Measurements from ENCODE around the gene GNAI2.
A peak's percentile ranks its signal among the peaks of the same experiment; 100 is the strongest.
"Not testable (repeated sequence)": the region's sequence is repeated elsewhere in the genome, so short reads cannot be mapped to it uniquely, and the experiment has no call there.

Gene GNAI2

DNA sequence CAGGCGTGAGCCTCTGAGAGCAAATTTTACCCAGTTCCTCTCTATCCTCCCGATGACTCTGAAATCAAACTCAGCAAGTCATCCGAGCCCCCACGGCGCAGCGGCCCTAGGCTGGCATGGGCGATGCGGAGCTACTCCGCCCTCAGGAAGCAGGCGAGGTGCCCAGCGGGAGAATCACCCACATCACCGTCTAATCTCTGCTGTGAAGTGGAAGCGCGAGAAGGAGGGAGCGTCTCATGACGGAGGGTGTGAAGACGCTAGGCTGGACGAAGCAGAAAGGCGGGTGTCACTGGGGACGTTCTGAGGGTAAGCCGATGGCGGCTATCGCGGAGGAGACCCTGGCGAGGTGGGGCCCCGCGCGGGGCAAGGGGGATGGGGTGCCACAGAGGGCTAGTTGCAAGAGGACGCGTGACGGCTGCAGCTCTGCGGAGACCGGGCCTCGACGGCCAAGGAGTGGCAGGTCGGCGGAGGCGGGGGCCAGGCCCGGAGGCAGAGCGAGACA, 9.1 kb upstream of the GNAI2 start:
- DNase-seq (ENCODE audit: low spot score): no peak

DNA sequence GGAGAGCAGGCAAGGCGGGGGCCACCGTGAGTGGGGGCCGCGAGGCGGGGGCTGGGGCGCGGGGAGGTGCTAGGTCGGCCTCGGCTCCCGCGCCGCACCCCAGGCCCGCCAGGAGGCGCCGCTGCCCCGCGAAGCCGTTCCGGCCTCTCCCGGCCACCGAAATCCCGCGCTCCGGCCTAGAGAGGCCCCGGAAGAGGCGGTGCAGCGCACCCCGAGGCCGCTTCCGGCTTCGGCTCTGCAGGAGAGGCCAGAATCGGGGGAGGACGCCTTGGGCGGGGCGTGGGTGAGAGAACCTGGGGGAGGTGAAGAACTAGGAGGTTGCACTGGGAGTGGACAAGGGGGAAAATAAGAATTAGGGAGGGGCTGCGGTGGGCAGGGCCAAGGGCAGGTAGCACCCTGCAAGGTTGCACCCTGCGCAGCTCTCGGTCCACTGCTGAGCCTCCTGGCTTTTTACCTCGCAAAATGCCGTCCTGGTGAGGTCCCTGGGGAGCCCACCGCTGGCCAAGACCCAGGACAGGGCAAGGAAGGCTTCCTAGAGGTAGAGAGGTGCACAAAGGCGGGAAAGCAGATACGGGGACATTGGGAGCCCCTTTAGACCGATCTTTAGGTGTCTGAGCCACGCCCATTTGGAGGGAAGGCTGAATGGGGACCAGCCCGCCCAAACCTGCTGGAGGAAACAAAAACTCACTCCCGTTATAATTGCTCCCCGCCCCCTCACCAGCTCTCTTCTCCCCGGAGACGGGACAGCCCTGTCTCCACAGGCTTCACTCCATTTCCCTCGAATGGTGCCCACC, 8.4 kb upstream of the GNAI2 start:
- peak; percentile 91 for DNase-seq (ENCODE audit: low spot score)

GRCh38 chr3:50228184-50228763, 7.7 kb upstream of the GNAI2 start:
- DNase-seq (ENCODE audit: low spot score): not testable (repeated sequence)

DNA sequence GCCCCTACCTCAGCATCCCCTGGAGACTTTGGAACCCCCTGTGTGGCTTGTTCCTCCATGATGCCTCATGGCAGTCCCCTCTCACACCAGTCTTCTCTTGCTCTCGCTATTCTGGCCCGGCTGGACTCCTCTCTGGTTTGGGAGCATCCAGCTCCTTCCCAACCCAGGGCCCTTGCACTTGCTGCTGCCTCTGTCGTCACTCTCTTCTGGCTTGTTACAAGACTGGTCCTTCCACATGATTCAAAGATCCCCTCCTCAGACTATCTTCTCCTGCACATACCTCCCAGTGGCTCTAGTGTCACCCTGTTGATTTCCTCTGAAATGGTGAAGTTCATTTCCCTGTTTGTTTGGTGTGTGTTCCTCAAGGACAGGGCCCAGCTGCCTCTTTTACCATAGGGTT, 6.5 kb upstream of the GNAI2 start:
- DNase-seq (ENCODE audit: low spot score): no peak

- DNase-seq (ENCODE audit: low spot score): no peak
These were observed 5.8 kb upstream of the GNAI2 start for GRCh38 chr3:50230104-50230793.

DNA sequence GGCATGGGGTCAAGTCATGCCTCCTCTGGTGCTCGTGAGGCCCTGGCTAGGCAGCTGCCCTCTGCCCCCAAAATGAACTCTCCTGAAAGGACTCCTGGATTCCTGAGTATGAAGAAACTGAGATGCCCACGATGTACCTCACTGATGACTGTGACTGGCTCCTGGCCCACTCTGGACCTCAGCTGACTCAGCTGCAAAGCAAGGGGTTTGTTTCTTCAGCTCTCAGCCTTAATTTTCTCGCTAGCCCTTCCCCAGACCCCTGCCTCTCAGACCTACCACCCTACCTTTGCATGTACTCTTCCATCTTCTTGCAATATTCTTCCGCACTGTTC, 5.2 kb upstream of the GNAI2 start:
- peak; percentile 30 for DNase-seq (ENCODE audit: low spot score)

DNA sequence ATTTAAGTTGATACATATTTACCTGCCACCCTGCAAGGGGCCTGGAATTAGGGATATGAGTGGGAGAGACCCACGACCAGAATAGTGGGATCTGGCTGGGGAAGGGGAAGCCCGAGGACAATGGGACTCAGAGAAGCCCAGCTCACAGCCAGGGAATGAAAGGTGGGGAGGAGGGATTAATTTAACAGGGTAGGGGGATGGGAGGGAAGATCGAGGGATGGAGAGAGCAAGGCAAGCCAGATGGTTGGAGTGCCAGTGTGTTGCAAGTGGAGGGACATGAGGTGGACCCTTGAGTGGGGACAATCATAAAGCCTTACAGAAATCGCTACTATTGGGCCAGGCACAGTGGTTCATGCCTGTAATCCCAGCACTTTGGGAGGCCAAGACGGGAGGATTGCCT, 4.4 kb upstream of the GNAI2 start:
- no peak for DNase-seq (ENCODE audit: low spot score)

DNA sequence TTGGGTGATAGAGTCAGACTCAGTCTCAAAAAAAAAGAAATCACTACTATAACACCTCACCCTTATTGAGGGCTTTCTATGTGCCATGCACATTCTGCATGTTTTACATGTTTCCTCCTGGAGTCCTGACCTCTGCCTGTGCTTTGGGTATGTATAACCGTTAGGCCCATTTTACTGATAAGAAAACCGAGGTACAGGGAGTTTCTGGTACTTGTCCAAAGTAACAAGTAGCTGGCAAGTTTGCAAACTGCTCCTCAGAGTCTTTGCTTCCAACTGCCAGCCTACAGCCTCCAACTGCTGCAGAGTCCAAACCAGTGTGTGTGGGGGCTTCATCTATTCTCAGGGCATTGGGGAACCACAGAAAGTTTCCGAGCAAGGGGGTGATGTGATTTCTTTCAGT, 3.7 kb upstream of the GNAI2 start:
- no peak for DNase-seq (ENCODE audit: low spot score)

DNA sequence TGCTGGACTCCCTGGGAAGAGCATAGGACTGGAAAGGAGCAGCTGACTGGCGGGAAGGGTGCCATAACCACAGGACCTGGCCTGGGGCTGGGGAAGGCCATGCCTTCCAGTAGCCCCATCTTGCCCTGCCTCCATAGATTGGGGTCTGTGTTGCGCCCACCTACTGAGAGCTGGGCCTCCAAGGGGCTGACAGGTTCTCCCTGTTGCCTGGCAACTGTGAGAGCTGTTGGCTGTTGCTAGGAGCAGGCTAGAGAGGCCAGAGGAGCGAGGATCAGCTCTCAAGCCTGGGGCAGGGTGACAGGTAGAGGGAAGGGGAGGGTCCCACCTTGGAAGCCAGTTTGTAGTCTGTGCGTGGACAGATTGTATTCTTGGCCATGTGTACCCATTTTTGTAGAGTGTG, 2.8 kb upstream of the GNAI2 start:
- no peak for DNase-seq (ENCODE audit: low spot score)

- no peak for DNase-seq (ENCODE audit: low spot score)
These were observed 604 bp downstream of the GNAI2 start for GRCh38 chr3:50236484-50237132.

DNA sequence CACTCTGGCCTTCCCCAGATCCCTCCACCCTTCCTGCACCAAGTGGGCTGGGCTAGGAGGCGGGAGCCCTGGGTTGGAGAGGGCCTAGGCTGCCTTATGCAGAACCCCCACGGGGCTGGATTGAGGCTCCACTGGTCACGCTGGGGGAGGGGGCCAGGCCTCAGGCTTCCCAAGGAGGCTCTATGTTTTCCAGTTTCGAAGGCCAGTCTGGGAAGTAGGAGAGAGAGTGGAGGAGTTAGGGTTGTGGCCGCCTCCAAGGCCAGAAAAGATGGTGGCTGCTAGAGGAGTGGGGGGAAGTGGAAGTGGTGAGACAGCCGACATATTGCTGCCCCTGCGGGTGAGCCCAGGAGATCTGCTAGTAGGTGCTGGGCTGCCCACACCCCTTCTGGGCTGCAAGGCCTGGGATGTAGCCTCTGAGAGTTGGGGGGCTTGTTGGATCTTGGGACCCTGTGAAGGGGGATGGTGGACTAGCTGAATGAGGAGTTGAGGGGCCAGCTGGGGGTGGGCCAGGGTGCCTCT, 1.2 kb downstream of the GNAI2 start:
- DNase-seq (ENCODE audit: low spot score): peak; percentile 54

DNA sequence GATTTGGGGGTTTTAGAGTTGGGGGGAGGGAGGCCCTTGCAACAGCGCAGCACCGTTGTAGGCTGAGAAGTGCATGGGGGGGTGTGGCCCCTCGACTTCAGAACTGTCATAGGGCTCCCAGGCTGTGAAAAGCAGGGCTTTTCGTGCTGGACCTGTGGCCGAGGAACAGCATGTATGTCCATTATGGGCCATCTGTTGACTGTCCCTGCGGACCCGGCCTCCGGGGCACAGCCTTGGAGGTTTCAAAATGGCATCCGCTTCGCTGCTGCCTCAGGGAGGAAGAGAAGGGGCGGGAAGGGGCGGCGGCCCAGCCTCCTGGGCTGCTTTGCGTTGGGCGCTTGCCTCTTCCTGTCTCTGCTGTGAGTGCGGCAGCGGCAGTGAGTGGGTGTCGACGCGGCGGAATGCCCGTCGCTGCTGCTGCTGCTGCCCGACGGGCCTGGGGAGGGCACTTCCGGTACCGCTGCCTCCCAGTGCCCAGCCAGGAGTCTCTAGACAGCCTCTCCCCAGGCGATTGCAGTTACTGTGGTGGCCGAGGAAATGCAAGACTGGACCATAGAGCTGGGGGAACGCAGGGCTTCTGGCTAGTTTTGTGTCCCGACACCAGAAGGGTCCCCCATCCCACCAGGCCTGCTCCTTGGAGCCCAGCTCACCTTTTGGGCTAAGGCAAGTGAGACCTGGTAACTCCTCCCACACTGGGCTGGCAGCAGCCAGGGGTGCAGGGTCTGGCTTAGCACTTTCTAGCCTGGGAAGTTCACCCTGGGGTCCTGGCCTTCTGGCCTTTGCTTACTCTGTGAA, 1.9 kb downstream of the GNAI2 start:
- peak; percentile 90 for DNase-seq (ENCODE audit: low spot score)

DNA sequence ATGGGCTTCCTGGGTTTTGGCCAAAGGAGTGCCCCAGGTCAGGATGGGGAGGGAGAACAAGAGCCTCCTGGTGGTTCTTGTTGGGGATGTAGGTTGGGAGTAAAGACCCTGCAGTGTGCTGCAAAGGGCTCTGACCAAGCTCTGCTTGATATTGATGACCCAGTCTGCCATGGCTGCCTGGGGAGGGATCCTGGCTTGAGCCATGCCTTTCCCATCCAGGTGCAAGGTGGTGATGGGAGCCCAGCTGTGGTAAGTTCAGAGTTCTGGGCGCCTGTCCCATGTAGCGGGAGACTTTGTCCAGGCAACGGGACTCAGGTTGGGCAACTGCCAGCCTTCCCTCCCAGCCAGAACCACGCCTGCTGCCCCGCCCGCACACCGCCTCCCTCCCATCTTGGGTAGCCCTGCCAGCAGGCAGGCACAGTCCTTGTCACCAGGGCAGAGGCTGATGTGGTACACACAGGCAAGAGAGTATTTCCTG, 2.6 kb downstream of the GNAI2 start:
- no peak for DNase-seq (ENCODE audit: low spot score)

DNA sequence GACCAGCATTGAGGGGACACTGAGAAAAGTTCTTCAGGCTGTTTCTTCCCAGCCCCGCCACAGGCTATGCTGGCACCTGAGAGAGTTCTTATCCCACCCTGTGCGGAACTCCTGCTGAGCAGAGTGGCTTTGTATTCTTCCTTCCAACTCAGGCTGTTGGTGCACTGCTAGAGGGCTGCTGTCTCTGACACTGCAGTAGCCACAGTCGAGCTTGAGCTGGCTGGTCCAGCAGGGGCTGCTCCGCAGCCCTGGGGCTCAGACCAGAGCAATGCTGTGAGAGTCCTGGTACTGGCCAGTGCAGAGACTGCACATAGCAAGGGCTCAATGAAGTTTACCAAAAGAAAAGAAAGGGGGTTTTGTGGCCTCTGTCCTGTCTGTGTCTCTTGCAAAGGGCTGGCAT, 3.6 kb downstream of the GNAI2 start:
- no peak for DNase-seq (ENCODE audit: low spot score)

DNA sequence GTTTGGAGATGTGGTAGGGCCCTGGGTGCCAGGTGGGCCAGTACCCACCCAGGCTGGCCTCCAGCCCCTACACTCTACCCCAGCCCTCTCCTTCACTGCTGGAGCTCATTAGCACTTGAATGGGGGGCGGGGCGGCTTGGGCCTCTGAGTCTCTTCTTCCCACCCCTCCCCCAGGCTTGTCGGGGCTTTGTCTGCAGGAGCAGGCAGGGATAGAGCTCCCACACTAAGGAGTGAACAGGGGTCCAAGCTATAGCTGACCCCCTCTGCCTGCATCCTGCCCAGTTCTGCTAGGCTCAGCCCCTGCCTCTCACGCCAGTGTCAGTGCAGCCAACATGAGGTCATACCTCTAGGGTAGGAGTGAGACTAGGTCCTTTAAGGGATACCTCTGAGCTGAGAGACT, 5.2 kb downstream of the GNAI2 start:
- no peak for DNase-seq (ENCODE audit: low spot score)

GRCh38 chr3:50241713-50242380, 5.8 kb downstream of the GNAI2 start:
- DNase-seq (ENCODE audit: low spot score): no peak

GRCh38 chr3:50242381-50242770, 6.4 kb downstream of the GNAI2 start:
- no peak for DNase-seq (ENCODE audit: low spot score)

GRCh38 chr3:50242851-50243542, 7.0 kb downstream of the GNAI2 start:
- no peak for DNase-seq (ENCODE audit: low spot score)

DNA sequence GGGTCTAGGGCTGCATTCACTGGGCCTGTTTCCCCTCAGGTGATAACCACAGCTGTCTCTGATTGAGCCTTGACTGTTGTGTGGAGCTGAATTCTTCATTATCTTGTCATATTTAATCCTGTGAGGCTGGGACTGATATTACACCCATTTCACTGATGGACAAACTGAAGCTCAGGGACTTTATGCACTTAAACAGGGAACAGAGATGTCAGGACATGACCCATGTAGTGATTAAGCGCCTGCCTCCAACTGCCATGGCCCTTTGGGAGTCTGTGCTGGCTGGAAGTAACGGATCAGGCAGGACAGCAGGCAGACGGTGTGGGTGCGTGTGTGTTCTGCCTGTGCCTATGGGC, 7.5 kb downstream of the GNAI2 start:
- no peak for DNase-seq (ENCODE audit: low spot score)

DNA sequence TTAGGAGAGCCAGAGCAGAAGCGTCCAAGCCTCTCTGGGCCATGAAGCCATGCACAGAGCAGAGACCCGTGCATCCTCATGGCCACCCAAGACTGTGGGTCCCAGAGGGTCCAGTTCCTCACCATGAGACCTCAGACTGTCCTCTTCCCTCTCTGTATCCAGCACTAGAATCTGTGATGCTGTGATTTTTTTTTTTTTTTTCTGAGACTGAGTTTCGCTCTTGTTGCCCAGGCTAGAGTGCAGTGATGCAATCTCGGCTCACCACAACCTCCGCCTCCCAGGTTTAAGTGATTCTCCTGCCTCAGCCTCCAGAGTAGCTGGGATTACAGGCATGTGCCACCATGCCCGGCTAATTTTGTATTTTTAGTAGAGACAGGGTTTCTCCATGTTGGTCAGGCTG, 8.8 kb downstream of the GNAI2 start:
- DNase-seq (ENCODE audit: low spot score): not testable (repeated sequence)

All from RKO (cell line).